ENCODE measurements around the gene ICAM4. TPM values are rescaled to one million over a fixed set of nuclear protein-coding genes. Genes with fewer than 3 reads are reported as not detected.
"Not testable (repeated sequence)": the region's sequence is repeated elsewhere in the genome, so short reads cannot be mapped to it uniquely, and the experiment has no call there.

Gene ICAM4
- total RNA-seq, 3 donors from 2014 or later: 0.24 to 0.32 TPM; not detected in 1

- TF ChIP-seq CTCF (IDR thresholded peaks at IDR 0.05): no peak
- DNase-seq: peak in 1 of 3 donors; percentile 56
- intact Hi-C loops (cut with DNase I, micrococcal nuclease): no loop called here
- H3K36me3 ChIP-seq (ENCODE audit: low read depth): no peaks in the 10 kb centered on the region
- H3K9me3 ChIP-seq: no peaks in the 10 kb centered on the region
- no peak for ATAC-seq
- H3K4me1 ChIP-seq (ENCODE audit: low read depth): peaks cover 19% of the 10 kb centered on the region
- H3K4me3 ChIP-seq: no peak overlapping the region
These were observed 48.7 kb downstream of the ICAM4 start for GRCh38 chr19:10335352-10335985.

- H3K4me1 ChIP-seq (ENCODE audit: low read depth): peaks cover 15% of the 10 kb centered on the region
- ATAC-seq; DNase-seq; intact Hi-C loops (cut with DNase I, micrococcal nuclease); H3K36me3 ChIP-seq (ENCODE audit: low read depth); H3K9me3 ChIP-seq; H3K4me3 ChIP-seq: not testable (repeated sequence)
These were observed 50.0 kb downstream of the ICAM4 start for GRCh38 chr19:10336725-10337124.

Other genes with a start within 250 kb of the ICAM4 start
- 10 to 100 TPM; 26.9 to 41.5 (median 28.1) TPM for gene SHFL, start 200.6 kb upstream of the ICAM4 start, total RNA-seq
- 1 to 10 TPM in 1 of 3 donors, under 1 TPM in 2; 0.32 to 1.2 (median 0.87) TPM for gene ANGPTL6, start 184.3 kb upstream of the ICAM4 start, total RNA-seq
- 10 to 100 TPM; 36.4 to 42.0 (median 40.3) TPM for gene PPAN, start 180.6 kb upstream of the ICAM4 start, total RNA-seq
- gene P2RY11, start 175.3 kb upstream of the ICAM4 start, total RNA-seq: 10 to 100 TPM; 14.1 to 18.5 (median 16.9) TPM
- gene EIF3G, start 167.1 kb upstream of the ICAM4 start, total RNA-seq: 100 to 1,000 TPM; 151 to 201 (median 152) TPM
- 10 to 100 TPM; 41.1 to 55.6 (median 55.6) TPM for gene DNMT1, start 92.0 kb upstream of the ICAM4 start, total RNA-seq
- gene S1PR2, start 55.6 kb upstream of the ICAM4 start, total RNA-seq: 1 to 10 TPM; 1.2 to 8.4 (median 6.5) TPM
- 10 to 100 TPM; 47.5 to 65.5 (median 49.6) TPM for gene MRPL4, start 34.7 kb upstream of the ICAM4 start, total RNA-seq
- gene ICAM1, start 15.8 kb upstream of the ICAM4 start, total RNA-seq: 10 to 100 TPM; 10.7 to 13.9 (median 13.4) TPM
- 1 to 10 TPM in 1 of 3 donors, under 1 TPM in 2; 0.69 to 1.4 (median 0.73) TPM for gene ICAM5, start 3.0 kb downstream of the ICAM4 start, total RNA-seq
- 1 to 10 TPM; 2.5 to 4.0 (median 3.8) TPM for gene ZGLP1, start 22.9 kb downstream of the ICAM4 start, total RNA-seq
- gene FDX2, start 29.1 kb downstream of the ICAM4 start, total RNA-seq: 10 to 100 TPM in 1 of 3 donors, 1 to 10 TPM in 2; 7.9 to 15.1 (median 9.7) TPM
- gene RAVER1, start 46.6 kb downstream of the ICAM4 start, total RNA-seq: 10 to 100 TPM; 42.4 to 58.1 (median 49.6) TPM
- 10 to 100 TPM; 16.0 to 31.6 (median 28.0) TPM for gene ICAM3, start 52.7 kb downstream of the ICAM4 start, total RNA-seq
- 100 to 1,000 TPM; 104 to 142 (median 123) TPM for gene TYK2, start 93.6 kb downstream of the ICAM4 start, total RNA-seq
- gene CDC37, start 116.6 kb downstream of the ICAM4 start, total RNA-seq: 100 to 1,000 TPM; 125 to 179 (median 145) TPM
- 10 to 100 TPM in 2 of 3 donors, 1 to 10 TPM in 1; 7.0 to 27.4 (median 14.7) TPM for gene PDE4A, start 133.6 kb downstream of the ICAM4 start, total RNA-seq
- gene KEAP1, start 216.4 kb downstream of the ICAM4 start, total RNA-seq: 10 to 100 TPM; 57.5 to 75.7 (median 61.0) TPM
- gene S1PR5, start 230.5 kb downstream of the ICAM4 start, total RNA-seq: under 1 TPM in 2 of 3 donors, not detected in 1; 0.23 to 0.31 TPM